HCT116 (cell line): ENCODE results near the gene TCOF1. TPM values are rescaled to one million over a fixed set of nuclear protein-coding genes. Genes with fewer than 3 reads are reported as not detected.

Experiments
- ATAC-seq: fragments of 200-7000 bp; cut with Tn5 transposase; 2 replicates; pipeline ENCODE4 v1.9.1; 2020; ENCODE audit warnings: mild to moderate bottlenecking, moderate library complexity
- BruUV-seq: library from RNA; stranded (reverse); fragments of 400-500 nt; replicated peaks from 2 replicates; lab custom pipeline; 2021; lab: Mats Ljungman, UMichigan
- CTCF ChIA-PET: fragments of 300-600 bp; sonication (Branson Sonifier 250); formaldehyde crosslinking; loops from one replicate; lab custom pipeline; 2021; ENCODE audit warnings: antibody characterized with exemption; lab: Charles Lee
- POLR2A ChIA-PET: fragments of 300-600, 350-600 bp; sonication (Branson Sonifier 250); formaldehyde crosslinking; loops from one replicate; lab custom pipeline; 2021; ENCODE audit warnings: antibody characterized with exemption; lab: Charles Lee
- RAD21 ChIA-PET, 2 experiments: fragments of 300-600 bp; sonication (Branson Sonifier 250); formaldehyde crosslinking; loops; one replicate each; lab custom pipeline; 2023; ENCODE audit warnings: low total read pairs in 2 of 2; ENCODE audit not compliant: uncharacterized antibody in 2 of 2, unreplicated experiment in 2 of 2, low non-redundant PET in 1 of 2; lab: Charles Lee
- DNase-seq: peaks from one replicate; pipeline ENCODE4 v3.0.0-alpha.2; 2010; ENCODE audit warnings: low read depth, low spot score
- H2AFZ ChIP-seq: fragments of 200-600 bp; shearing (Covaris generic), sonication (generic); 2 replicates; pipeline ENCODE4 v1.6.1; 2017; ENCODE audit warnings: low read depth, mixed run types, mixed read lengths, antibody characterized with exemption, low read length; ENCODE audit not compliant: poor library complexity, severe bottlenecking
- H3K27ac ChIP-seq: 2 replicates; pipeline ENCODE4 v1.5.1; 2012; ENCODE audit warnings: low read depth, low read length
- H3K27me3 ChIP-seq: fragments of 200-600 bp; sonication (generic); 2 replicates; pipeline ENCODE4 v1.6.1; 2016; ENCODE audit warnings: mixed run types, low read length, mixed read lengths; ENCODE audit not compliant: insufficient read depth
- H3K36me3 ChIP-seq, 2 experiments: fragments of 200-500 bp in 1 of 2; fragments of 200-600 bp in 1 of 2; sonication (Bioruptor generic) in 1 of 2; sonication (generic) in 1 of 2; 2 replicates each; pipeline versions ENCODE4 v1.5.1 to v1.6.1; 2014 to 2016; ENCODE audit warnings: low read length in 2 of 2, inconsistent platforms in 1 of 2, mixed read lengths in 1 of 2, mixed run types in 1 of 2; ENCODE audit not compliant: insufficient read depth in 2 of 2, control insufficient read depth in 1 of 2
- H3K4me1 ChIP-seq, 2 experiments: fragments of 200-600 bp in 1 of 2; sonication (generic) in 1 of 2; 2 replicates each; pipeline versions ENCODE4 v1.5.1 to v1.6.1; 2012 to 2017; ENCODE audit warnings: low read length in 2 of 2, inconsistent platforms in 1 of 2, mild to moderate bottlenecking in 1 of 2, mixed read lengths in 1 of 2, mixed run types in 1 of 2, moderate library complexity in 1 of 2; ENCODE audit not compliant: insufficient read depth in 2 of 2, control insufficient read depth in 1 of 2
- H3K4me2 ChIP-seq: fragments of 200-600 bp; sonication (generic); 2 replicates; pipeline ENCODE4 v1.6.1; 2017; ENCODE audit warnings: mixed run types, low read length, mixed read lengths
- H3K4me3 ChIP-seq, 2 experiments: fragments of 200-600 bp in 1 of 2; sonication (generic) in 1 of 2; replicated peaks in 1 of 2; 2 replicates each; pipeline ENCODE4 v1.5.1; 2011 to 2016; ENCODE audit warnings: low read length in 2 of 2, control low read depth in 1 of 2, low read depth in 1 of 2, mild to moderate bottlenecking in 1 of 2, mixed read lengths in 1 of 2, mixed run types in 1 of 2
- H3K79me2 ChIP-seq: fragments of 200-600 bp; sonication (generic); 2 replicates; pipeline ENCODE4 v1.6.1; 2017; ENCODE audit warnings: mild to moderate bottlenecking, mixed run types, low read length, moderate library complexity, mixed read lengths; ENCODE audit not compliant: insufficient read depth
- H3K9ac ChIP-seq: fragments of 200-600 bp; sonication (generic); 2 replicates; pipeline ENCODE4 v1.6.1; 2016; ENCODE audit warnings: low read length, mixed read lengths
- H3K9me2 ChIP-seq: fragments of 200-600 bp; sonication (generic), shearing (Covaris generic); 2 replicates; pipeline ENCODE4 v1.6.1; 2017; ENCODE audit warnings: mixed run types, mild to moderate bottlenecking, moderate library complexity; ENCODE audit not compliant: insufficient read depth
- H3K9me3 ChIP-seq, 2 experiments: fragments of 200-500 bp in 1 of 2; fragments of 200-600 bp in 1 of 2; sonication (Bioruptor generic) in 1 of 2; sonication (generic) in 1 of 2; 2 replicates each; pipeline ENCODE4 v1.6.1; 2014 to 2017; ENCODE audit warnings: low read length in 2 of 2, mixed read lengths in 2 of 2, inconsistent platforms in 1 of 2, low read depth in 1 of 2, mild to moderate bottlenecking in 1 of 2, mixed run types in 1 of 2, moderate library complexity in 1 of 2; ENCODE audit not compliant: control insufficient read depth in 1 of 2, insufficient read depth in 1 of 2
- H4K20me1 ChIP-seq: fragments of 200-600 bp; sonication (generic), shearing (Covaris generic); 2 replicates; pipeline ENCODE4 v1.6.1; 2017; ENCODE audit warnings: mixed run types, mild to moderate bottlenecking, moderate library complexity; ENCODE audit not compliant: insufficient read depth
- CBX3 ChIP-seq: IDR thresholded peaks from 2 replicates; pipeline ENCODE4 v1.6.1; 2012; ENCODE audit warnings: low read depth
- CEBPB ChIP-seq: IDR thresholded peaks from 2 replicates; pipeline ENCODE4 v1.6.1; 2012; ENCODE audit warnings: low read depth
- EZH2 ChIP-seq: fragments of 200-600 bp; sonication (generic); IDR thresholded peaks from 2 replicates; pipeline ENCODE4 v1.6.1; 2017; ENCODE audit warnings: antibody characterized with exemption, mixed run types
- EZH2phosphoT487 ChIP-seq: fragments of 200-600 bp; IDR thresholded peaks from 2 replicates; pipeline ENCODE4 v1.6.1; 2018; ENCODE audit warnings: antibody characterized with exemption, borderline replicate concordance
- JUND ChIP-seq: IDR thresholded peaks from 2 replicates; pipeline ENCODE4 v1.6.1; 2012
- REST ChIP-seq: IDR thresholded peaks from 2 replicates; pipeline ENCODE4 v1.6.1; 2012; ENCODE audit warnings: low read depth
- SP1 ChIP-seq: IDR thresholded peaks from 2 replicates; pipeline ENCODE4 v1.6.1; 2012; ENCODE audit warnings: low read depth
- SRF ChIP-seq: IDR thresholded peaks from 2 replicates; pipeline ENCODE4 v1.6.1; 2012; ENCODE audit warnings: low read depth
- TCF7L2 ChIP-seq: IDR thresholded peaks from 2 replicates; pipeline ENCODE4 v1.7.0; 2011; ENCODE audit warnings: borderline replicate concordance, inconsistent platforms; ENCODE audit not compliant: insufficient read depth, insufficient read length; ENCODE audit errors: extremely low read depth
- ZNF274 ChIP-seq: fragments of 200-500 bp; sonication (Bioruptor generic); IDR thresholded peaks from 2 replicates; pipeline ENCODE4 v1.6.1; 2014; ENCODE audit warnings: mild to moderate bottlenecking, low read depth, low read length, inconsistent platforms
- intact Hi-C: fragments of 100-400 bp; cut with micrococcal nuclease; formaldehyde crosslinking; loops from 2 replicates; pipeline ENCODE4 v1.10.0; 2022
- total RNA-seq: library from RNA; stranded (reverse); gene quantifications from one replicate; pipeline ENCODE4 v1.2.1, GENCODE V29; 2021; ENCODE audit not compliant: unreplicated experiment
- TF ChIP-seq, protein P1 (sequence below), 3 experiments: fragments of 200-600 bp in 1 of 3; sonication (generic) in 1 of 3; IDR thresholded peaks in 2 of 3; conservative IDR thresholded peaks in 1 of 3; 2 replicates each; pipeline ENCODE4 v1.5.1; 2012 to 2017; ENCODE audit warnings: low read depth in 2 of 3, low read length in 2 of 3, antibody characterized with exemption in 1 of 3, borderline replicate concordance in 1 of 3, control low read depth in 1 of 3, mild to moderate bottlenecking in 1 of 3, mixed read lengths in 1 of 3, mixed run types in 1 of 3, moderate library complexity in 1 of 3; ENCODE audit not compliant: insufficient read depth in 1 of 3
- TF ChIP-seq, protein P2 (sequence below): IDR thresholded peaks from 2 replicates; pipeline ENCODE4 v1.6.1; 2012

The TCOF1 gene
- total RNA-seq, 1 experiment from 2014 or later, result 94.7 TPM

GRCh38 chr5:150401376-150402228 lies 44.1 kb downstream of the TCOF1 start:
- CTCF ChIA-PET, result no interaction called here
- Histone ChIP-seq H3K9me2 (no peaks in the 10 kb centered on the region), H2AFZ (no peak overlapping the region)
- RAD21 ChIA-PET, result no interaction called here
- TF ChIP-seq, protein P1, sequence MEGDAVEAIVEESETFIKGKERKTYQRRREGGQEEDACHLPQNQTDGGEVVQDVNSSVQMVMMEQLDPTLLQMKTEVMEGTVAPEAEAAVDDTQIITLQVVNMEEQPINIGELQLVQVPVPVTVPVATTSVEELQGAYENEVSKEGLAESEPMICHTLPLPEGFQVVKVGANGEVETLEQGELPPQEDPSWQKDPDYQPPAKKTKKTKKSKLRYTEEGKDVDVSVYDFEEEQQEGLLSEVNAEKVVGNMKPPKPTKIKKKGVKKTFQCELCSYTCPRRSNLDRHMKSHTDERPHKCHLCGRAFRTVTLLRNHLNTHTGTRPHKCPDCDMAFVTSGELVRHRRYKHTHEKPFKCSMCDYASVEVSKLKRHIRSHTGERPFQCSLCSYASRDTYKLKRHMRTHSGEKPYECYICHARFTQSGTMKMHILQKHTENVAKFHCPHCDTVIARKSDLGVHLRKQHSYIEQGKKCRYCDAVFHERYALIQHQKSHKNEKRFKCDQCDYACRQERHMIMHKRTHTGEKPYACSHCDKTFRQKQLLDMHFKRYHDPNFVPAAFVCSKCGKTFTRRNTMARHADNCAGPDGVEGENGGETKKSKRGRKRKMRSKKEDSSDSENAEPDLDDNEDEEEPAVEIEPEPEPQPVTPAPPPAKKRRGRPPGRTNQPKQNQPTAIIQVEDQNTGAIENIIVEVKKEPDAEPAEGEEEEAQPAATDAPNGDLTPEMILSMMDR (IDR thresholded peaks at IDR 0.05 in 2 of 3, conservative IDR thresholded peaks at IDR 0.05 in 1 of 3; ENCODE audit: borderline replicate concordance in 1 of 3, insufficient read depth in 1 of 3, low read depth in 2 of 3, low read length in 2 of 3), result no peak
- TF ChIP-seq, protein P2, sequence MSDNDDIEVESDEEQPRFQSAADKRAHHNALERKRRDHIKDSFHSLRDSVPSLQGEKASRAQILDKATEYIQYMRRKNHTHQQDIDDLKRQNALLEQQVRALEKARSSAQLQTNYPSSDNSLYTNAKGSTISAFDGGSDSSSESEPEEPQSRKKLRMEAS, result no peak
- TF ChIP-seq SRF, result no peak
- TF ChIP-seq CBX3, result no peak
- TF ChIP-seq EZH2phosphoT487, result no peak
- TF ChIP-seq EZH2, result no peak
- no peak for TF ChIP-seq TCF7L2
- TF ChIP-seq JUND, result no peak
- TF ChIP-seq REST, result no peak
- no peak for TF ChIP-seq CEBPB
- TF ChIP-seq ZNF274, result no peak
- no peak for TF ChIP-seq SP1
- TF ChIP-seq, all 23 proteins: peak for 0
- POLR2A ChIA-PET, result no interaction called here
- no peak overlapping the region for H3K9ac ChIP-seq
- DNase-seq, result no peak
- H3K4me3 ChIP-seq, result no peak overlapping the region
- no peaks in the 10 kb centered on the region for H3K9me3 ChIP-seq
- H4K20me1 ChIP-seq, result no peaks in the 10 kb centered on the region
- no peaks in the 10 kb centered on the region for H3K27me3 ChIP-seq
- ATAC-seq, result no peak
- H3K4me2 ChIP-seq, result no peak overlapping the region
- no peak overlapping the region for H3K27ac ChIP-seq
- H3K4me1 ChIP-seq, result no peaks in the 10 kb centered on the region
- intact Hi-C loops, result no loop called here
- no peaks in the 10 kb centered on the region for H3K79me2 ChIP-seq
- BruUV-seq, result no TSS peak
- peaks cover 14 to 27% of the 10 kb centered on the region in 2 experiments; a peak in 3 of 4 replicates for H3K36me3 ChIP-seq
